AG09309 (cell line): Measurements from ENCODE around the gene TMEM235.

Experiments used
- DNase-seq: peaks from one replicate; pipeline ENCODE4 v3.0.0-alpha.2; 2010; ENCODE audit warnings: low read depth
- H3K4me3 ChIP-seq: 2 replicates; pipeline ENCODE4 v1.5.1; 2011; ENCODE audit warnings: mild to moderate bottlenecking, low read depth, low read length, moderate library complexity; ENCODE audit not compliant: control insufficient read depth
- CTCF ChIP-seq: IDR thresholded peaks from 2 replicates; pipeline ENCODE4 v1.5.1; 2011; ENCODE audit warnings: mild to moderate bottlenecking, low read depth, low read length, inconsistent platforms; ENCODE audit not compliant: insufficient read depth, control insufficient read depth; ENCODE audit errors: missing control alignments

Gene TMEM235

GRCh38 chr17:78264590-78264989 is 33.2 kb downstream of the TMEM235 start:
- no peak for TF ChIP-seq CTCF
- H3K4me3 ChIP-seq = no peak overlapping the region
- DNase-seq = no peak

- TF ChIP-seq CTCF = no peak
- no peak for DNase-seq
- no peak overlapping the region for H3K4me3 ChIP-seq
Observed at GRCh38 chr17:78265121-78265520, 33.7 kb downstream of the TMEM235 start.

- TF ChIP-seq CTCF = no peak
- H3K4me3 ChIP-seq = no peak overlapping the region
- no peak for DNase-seq
Observed at GRCh38 chr17:78266231-78266631, 34.8 kb downstream of the TMEM235 start.

GRCh38 chr17:78266771-78267170 is 35.3 kb downstream of the TMEM235 start:
- TF ChIP-seq CTCF = no peak
- H3K4me3 ChIP-seq = no peak overlapping the region
- DNase-seq = no peak

- H3K4me3 ChIP-seq = no peak overlapping the region
- no peak for DNase-seq
Observed at GRCh38 chr17:78267253-78268073, 36.0 kb downstream of the TMEM235 start.

GRCh38 chr17:78268191-78268874 is 36.9 kb downstream of the TMEM235 start:
- H3K4me3 ChIP-seq = no peak overlapping the region
- no peak for TF ChIP-seq CTCF
- no peak for DNase-seq

More at GRCh38 chr17:78267253-78268073, 36.0 kb downstream of the TMEM235 start:
- no peak for TF ChIP-seq CTCF
